Ishikawa (cell line): Measurements from ENCODE around the gene ABAT.

Experiments
- CEBPB ChIP-seq: IDR thresholded peaks from 2 replicates; pipeline ENCODE4 v1.6.1; 2012
- CREB1 ChIP-seq: IDR thresholded peaks from 2 replicates; pipeline ENCODE4 v1.6.1; 2012; ENCODE audit warnings: low read depth
- EGR1 ChIP-seq: IDR thresholded peaks from 2 replicates; pipeline ENCODE4 v1.6.1; 2012
- EP300 ChIP-seq: IDR thresholded peaks from 2 replicates; pipeline ENCODE4 v1.6.1; 2012; ENCODE audit warnings: borderline replicate concordance
- FOXM1 ChIP-seq: IDR thresholded peaks from 2 replicates; pipeline ENCODE4 v1.6.1; 2012; ENCODE audit warnings: low read depth, borderline replicate concordance
- MAX ChIP-seq: IDR thresholded peaks from 2 replicates; pipeline ENCODE4 v1.6.1; 2012
- NFIC ChIP-seq: IDR thresholded peaks from 2 replicates; pipeline ENCODE4 v1.6.1; 2012
- RAD21 ChIP-seq: IDR thresholded peaks from 2 replicates; pipeline ENCODE4 v1.6.1; 2012; ENCODE audit warnings: low read depth
- REST ChIP-seq: IDR thresholded peaks from 2 replicates; pipeline ENCODE4 v1.6.1; 2012; ENCODE audit warnings: low read depth, mild to moderate bottlenecking
- TAF1 ChIP-seq: IDR thresholded peaks from 2 replicates; pipeline ENCODE4 v1.6.1; 2012; ENCODE audit warnings: low read depth, mild to moderate bottlenecking
- TCF12 ChIP-seq: IDR thresholded peaks from 2 replicates; pipeline ENCODE4 v1.6.1; 2012; ENCODE audit warnings: low read depth
- TEAD4 ChIP-seq: IDR thresholded peaks from 2 replicates; pipeline ENCODE4 v1.6.1; 2012
- USF1 ChIP-seq: IDR thresholded peaks from 2 replicates; pipeline ENCODE4 v1.6.1; 2012
- YY1 ChIP-seq: IDR thresholded peaks from 2 replicates; pipeline ENCODE4 v1.6.1; 2012; ENCODE audit warnings: low read depth
- ZBTB7A ChIP-seq: IDR thresholded peaks from 2 replicates; pipeline ENCODE4 v1.6.1; 2012; ENCODE audit warnings: low read depth

Gene ABAT

GRCh38 chr16:8686031-8686621 lies 11.7 kb downstream of the ABAT start:
- TF ChIP-seq MAX (no peak), REST (no peak), NFIC (no peak), TCF12 (no peak), USF1 (no peak), TEAD4 (no peak), YY1 (no peak), ZBTB7A (no peak), EP300 (no peak), FOXM1 (no peak), RAD21 (no peak), TAF1 (no peak), CEBPB (no peak), EGR1 (no peak), CREB1 (no peak)

GRCh38 chr16:8686879-8687278 lies 12.5 kb downstream of the ABAT start:
- TF ChIP-seq CEBPB, result no peak
- TF ChIP-seq ZBTB7A, result no peak
- TF ChIP-seq USF1, result no peak
- no peak for TF ChIP-seq TCF12
- TF ChIP-seq NFIC, result no peak
- TF ChIP-seq CREB1, result no peak
- no peak for TF ChIP-seq TAF1
- TF ChIP-seq RAD21, result no peak
- no peak for TF ChIP-seq EP300
- no peak for TF ChIP-seq MAX
- TF ChIP-seq TEAD4, result no peak
- TF ChIP-seq YY1, result no peak
- no peak for TF ChIP-seq EGR1
- no peak for TF ChIP-seq REST
- TF ChIP-seq FOXM1, result no peak

- TF ChIP-seq EP300 (no peak), TCF12 (no peak), CREB1 (no peak), REST (no peak), USF1 (no peak), CEBPB (no peak), TAF1 (no peak), FOXM1 (no peak)
These were observed 15.3 kb downstream of the ABAT start for GRCh38 chr16:8689686-8690085.

- no peak for TF ChIP-seq REST
- TF ChIP-seq TEAD4, result no peak
- no peak for TF ChIP-seq NFIC
- no peak for TF ChIP-seq YY1
These were observed 17.3 kb downstream of the ABAT start for GRCh38 chr16:8691728-8692127.
